ENCODE results near the gene CFAP210. TPM values are rescaled to one million over a fixed set of nuclear protein-coding genes. Genes with fewer than 3 reads are reported as not detected.

The CFAP210 gene
- total RNA-seq, 6 experiments from 2014 or later, result 0.10 to 0.19 (median 0.13) TPM; not detected in 2

DNA sequence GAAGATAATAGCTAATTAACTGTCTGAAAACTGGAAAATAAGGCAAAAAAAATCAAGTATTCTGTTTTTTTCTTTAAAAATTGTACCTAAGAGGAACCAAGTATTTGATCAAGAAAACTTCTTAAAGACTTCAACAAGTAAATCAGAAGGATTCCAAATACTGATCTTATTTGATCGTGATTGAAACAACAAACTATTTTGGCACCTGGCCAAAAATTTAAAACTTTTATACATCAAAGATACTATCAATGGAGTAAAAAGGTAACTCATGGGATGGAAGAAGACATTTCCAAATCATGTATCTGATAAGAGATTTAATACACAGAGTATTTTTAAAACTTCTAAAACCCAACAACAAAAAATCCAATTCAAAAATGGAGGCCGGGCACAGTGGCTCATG, 46.7 kb downstream of the CFAP210 start:
- Mint-ChIP-seq H3K4me3 (no peak overlapping the region), H3K4me1 (ENCODE audit: low read depth) (no peaks in the 10 kb centered on the region), H3K9me3 (no peaks in the 10 kb centered on the region), H3K27ac (no peak overlapping the region), H3K36me3 (ENCODE audit: low read depth) (no peaks in the 10 kb centered on the region), H3K27me3 (ENCODE audit: insufficient read depth) (peaks cover 2% of the 10 kb centered on the region)
- TF ChIP-seq, protein P1, sequence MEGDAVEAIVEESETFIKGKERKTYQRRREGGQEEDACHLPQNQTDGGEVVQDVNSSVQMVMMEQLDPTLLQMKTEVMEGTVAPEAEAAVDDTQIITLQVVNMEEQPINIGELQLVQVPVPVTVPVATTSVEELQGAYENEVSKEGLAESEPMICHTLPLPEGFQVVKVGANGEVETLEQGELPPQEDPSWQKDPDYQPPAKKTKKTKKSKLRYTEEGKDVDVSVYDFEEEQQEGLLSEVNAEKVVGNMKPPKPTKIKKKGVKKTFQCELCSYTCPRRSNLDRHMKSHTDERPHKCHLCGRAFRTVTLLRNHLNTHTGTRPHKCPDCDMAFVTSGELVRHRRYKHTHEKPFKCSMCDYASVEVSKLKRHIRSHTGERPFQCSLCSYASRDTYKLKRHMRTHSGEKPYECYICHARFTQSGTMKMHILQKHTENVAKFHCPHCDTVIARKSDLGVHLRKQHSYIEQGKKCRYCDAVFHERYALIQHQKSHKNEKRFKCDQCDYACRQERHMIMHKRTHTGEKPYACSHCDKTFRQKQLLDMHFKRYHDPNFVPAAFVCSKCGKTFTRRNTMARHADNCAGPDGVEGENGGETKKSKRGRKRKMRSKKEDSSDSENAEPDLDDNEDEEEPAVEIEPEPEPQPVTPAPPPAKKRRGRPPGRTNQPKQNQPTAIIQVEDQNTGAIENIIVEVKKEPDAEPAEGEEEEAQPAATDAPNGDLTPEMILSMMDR (IDR thresholded peaks at IDR 0.05), result no peak
- no peak for DNase-seq

DNA sequence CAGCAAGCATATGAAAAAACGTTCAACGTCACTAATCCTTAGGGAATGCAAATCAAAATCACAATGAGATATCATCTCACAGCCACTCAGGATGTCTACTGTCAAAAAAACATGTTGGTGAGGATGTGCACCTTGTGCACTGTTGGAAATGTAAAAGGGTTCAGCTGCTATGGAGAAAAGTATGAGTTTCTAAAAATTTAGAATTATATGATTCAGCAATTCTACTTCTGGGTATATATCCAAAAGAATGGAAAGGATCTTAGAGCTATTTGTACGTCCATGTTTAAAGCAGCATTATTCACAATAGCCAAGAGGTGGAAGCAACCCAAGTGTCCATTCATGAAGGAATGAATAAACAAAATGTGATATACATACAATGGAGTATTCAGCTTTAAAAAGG, 50.0 kb downstream of the CFAP210 start:
- H3K36me3 Mint-ChIP-seq (ENCODE audit: low read depth), result peaks cover 5% of the 10 kb centered on the region; the same call in 1 of the 2 replicates
- H3K27me3 Mint-ChIP-seq (ENCODE audit: insufficient read depth), result no peaks in the 10 kb centered on the region; the same call in 1 of the 2 replicates
- TF ChIP-seq, protein P1 (IDR thresholded peaks at IDR 0.05), result no peak
- H3K4me1 Mint-ChIP-seq (ENCODE audit: low read depth), result no peaks in the 10 kb centered on the region
- no peaks in the 10 kb centered on the region for H3K9me3 Mint-ChIP-seq
- H3K27ac Mint-ChIP-seq, result no peak overlapping the region
- no peak for DNase-seq
- H3K4me3 Mint-ChIP-seq, result no peak overlapping the region

DNA sequence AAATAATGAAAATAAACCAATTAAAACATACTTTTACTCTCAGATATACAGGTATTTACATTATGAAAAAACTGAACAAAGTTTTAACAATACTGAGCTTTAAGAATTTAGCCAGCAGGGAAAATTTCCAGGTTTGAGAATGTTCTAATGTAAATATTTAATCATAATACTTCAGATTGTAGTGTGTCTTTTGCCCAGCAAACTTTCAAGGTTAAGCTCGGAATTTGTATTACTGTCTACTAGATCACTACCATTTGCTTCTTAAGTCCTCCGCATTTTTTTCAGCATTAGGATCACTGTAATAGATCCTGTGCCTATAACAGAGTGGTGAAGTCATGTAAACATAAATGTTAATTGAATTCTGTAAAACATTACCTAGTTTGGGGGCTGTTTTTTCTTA, 52.7 kb downstream of the CFAP210 start:
- Mint-ChIP-seq H3K27me3 (ENCODE audit: insufficient read depth) (no peaks in the 10 kb centered on the region; the same call in 1 of the 2 replicates), H3K4me1 (ENCODE audit: low read depth) (no peaks in the 10 kb centered on the region), H3K9me3 (no peaks in the 10 kb centered on the region), H3K4me3 (no peak overlapping the region), H3K27ac (no peak overlapping the region), H3K36me3 (ENCODE audit: low read depth) (peaks cover 5% of the 10 kb centered on the region)
- no peak for DNase-seq
- TF ChIP-seq, protein P1 (IDR thresholded peaks at IDR 0.05), result no peak

DNA sequence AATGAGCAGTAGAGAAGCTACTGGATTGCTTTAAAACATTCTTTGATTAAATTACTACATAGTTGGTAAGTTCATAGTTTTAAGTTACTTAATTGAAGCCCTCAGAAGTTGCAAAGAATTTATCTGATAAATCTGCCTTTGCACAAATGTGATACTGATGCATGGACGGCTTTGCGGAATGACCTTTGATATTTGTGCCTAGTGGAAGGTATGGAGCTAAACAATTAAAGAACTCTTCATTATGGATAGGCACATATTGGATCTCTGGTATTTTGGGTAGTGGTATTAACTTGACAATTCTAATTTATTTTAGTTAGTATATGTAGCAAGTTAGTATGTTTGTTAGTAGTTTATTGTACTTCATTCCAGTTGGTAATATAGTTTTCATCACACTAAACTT, 54.1 kb downstream of the CFAP210 start:
- H3K36me3 Mint-ChIP-seq (ENCODE audit: low read depth), result peaks cover 5% of the 10 kb centered on the region
- no peak overlapping the region for H3K27ac Mint-ChIP-seq
- H3K4me1 Mint-ChIP-seq (ENCODE audit: low read depth), result no peaks in the 10 kb centered on the region
- TF ChIP-seq, protein P1 (IDR thresholded peaks at IDR 0.05), result no peak
- no peak overlapping the region for H3K4me3 Mint-ChIP-seq
- H3K27me3 Mint-ChIP-seq (ENCODE audit: insufficient read depth), result no peaks in the 10 kb centered on the region
- no peak for DNase-seq
- H3K9me3 Mint-ChIP-seq, result no peaks in the 10 kb centered on the region

DNA sequence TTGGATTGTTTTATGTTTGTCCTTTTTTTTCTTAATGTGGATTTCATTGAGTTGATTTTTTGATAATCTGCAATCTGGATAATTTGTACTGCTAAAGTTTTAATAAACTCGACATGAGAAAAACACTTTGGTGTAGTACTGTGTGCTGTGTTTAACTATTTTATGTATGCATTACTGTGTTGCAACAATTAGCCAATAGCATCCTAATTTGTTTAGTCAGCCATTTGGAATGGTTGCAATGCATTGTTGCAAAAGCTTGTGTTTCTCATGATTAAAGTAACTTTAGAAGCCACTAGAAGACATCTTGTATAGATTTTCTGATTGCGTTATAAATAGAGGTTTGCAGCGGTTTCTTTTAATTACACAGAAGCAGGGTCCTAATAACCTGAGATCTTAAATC, 56.6 kb downstream of the CFAP210 start:
- DNase-seq, result peak; percentile 79
- H3K36me3 Mint-ChIP-seq (ENCODE audit: low read depth), result peaks cover 10% of the 10 kb centered on the region
- no peak overlapping the region; the same call in none of the 2 replicates for H3K4me3 Mint-ChIP-seq

More for the DNA sequence above, 56.6 kb downstream of the CFAP210 start:
- H3K27me3 Mint-ChIP-seq (ENCODE audit: insufficient read depth), result peaks cover 1% of the 10 kb centered on the region; the same call in 1 of the 2 replicates
- no peaks in the 10 kb centered on the region for H3K4me1 Mint-ChIP-seq (ENCODE audit: low read depth)
- no peak overlapping the region for H3K27ac Mint-ChIP-seq
- H3K9me3 Mint-ChIP-seq, result no peaks in the 10 kb centered on the region
- TF ChIP-seq, protein P1 (IDR thresholded peaks at IDR 0.05), result no peak
